ENCODE results near the gene SLC35C1.
"Not testable (repeated sequence)": the region's sequence is repeated elsewhere in the genome, so short reads cannot be mapped to it uniquely, and the experiment has no call there.

Gene SLC35C1

GRCh38 chr11:45828996-45829395 is 24.0 kb downstream of the SLC35C1 start:
- no peak overlapping the region for H3K27ac ChIP-seq
- TF ChIP-seq CTCF (IDR thresholded peaks at IDR 0.05) = no peak
- no peak for TF ChIP-seq ZFX (IDR thresholded peaks at IDR 0.05; ENCODE audit: borderline replicate concordance)

GRCh38 chr11:45830596-45830995 is 25.6 kb downstream of the SLC35C1 start:
- TF ChIP-seq CTCF (IDR thresholded peaks at IDR 0.05) = no peak
- no peak for TF ChIP-seq ZFX (IDR thresholded peaks at IDR 0.05; ENCODE audit: borderline replicate concordance)
- H3K27ac ChIP-seq = no peak overlapping the region

- no peak for TF ChIP-seq ZFX (IDR thresholded peaks at IDR 0.05; ENCODE audit: borderline replicate concordance)
- no peak for TF ChIP-seq CTCF (IDR thresholded peaks at IDR 0.05)
- no peak overlapping the region for H3K27ac ChIP-seq
Measured at GRCh38 chr11:45832811-45833441, 28.0 kb downstream of the SLC35C1 start.

- TF ChIP-seq CTCF (IDR thresholded peaks at IDR 0.05) (no peak), ZFX (IDR thresholded peaks at IDR 0.05; ENCODE audit: borderline replicate concordance) (no peak)
- H3K27ac ChIP-seq = no peak overlapping the region
Measured at GRCh38 chr11:45833761-45834160, 28.8 kb downstream of the SLC35C1 start.

- H3K27ac ChIP-seq = no peak overlapping the region
- TF ChIP-seq CTCF (IDR thresholded peaks at IDR 0.05) (no peak), ZFX (IDR thresholded peaks at IDR 0.05; ENCODE audit: borderline replicate concordance) (no peak)
Measured at GRCh38 chr11:45834298-45834756, 29.4 kb downstream of the SLC35C1 start.

- no peak overlapping the region for H3K27ac ChIP-seq
- TF ChIP-seq CTCF (IDR thresholded peaks at IDR 0.05) (no peak), ZFX (IDR thresholded peaks at IDR 0.05; ENCODE audit: borderline replicate concordance) (no peak)
Measured at GRCh38 chr11:45839204-45839603, 34.3 kb downstream of the SLC35C1 start.

- not testable (repeated sequence) for H3K27ac ChIP-seq
Measured at GRCh38 chr11:45840251-45840650, 35.3 kb downstream of the SLC35C1 start.

Measured in 22Rv1 (cell line).